GM04503 (cell line): ENCODE measurements around the gene MAGED1.

Experiments
- DNase-seq: peaks from one replicate; pipeline ENCODE4 v3.0.0-alpha.2; 2012; ENCODE audit warnings: low read depth

The MAGED1 gene, protein sequence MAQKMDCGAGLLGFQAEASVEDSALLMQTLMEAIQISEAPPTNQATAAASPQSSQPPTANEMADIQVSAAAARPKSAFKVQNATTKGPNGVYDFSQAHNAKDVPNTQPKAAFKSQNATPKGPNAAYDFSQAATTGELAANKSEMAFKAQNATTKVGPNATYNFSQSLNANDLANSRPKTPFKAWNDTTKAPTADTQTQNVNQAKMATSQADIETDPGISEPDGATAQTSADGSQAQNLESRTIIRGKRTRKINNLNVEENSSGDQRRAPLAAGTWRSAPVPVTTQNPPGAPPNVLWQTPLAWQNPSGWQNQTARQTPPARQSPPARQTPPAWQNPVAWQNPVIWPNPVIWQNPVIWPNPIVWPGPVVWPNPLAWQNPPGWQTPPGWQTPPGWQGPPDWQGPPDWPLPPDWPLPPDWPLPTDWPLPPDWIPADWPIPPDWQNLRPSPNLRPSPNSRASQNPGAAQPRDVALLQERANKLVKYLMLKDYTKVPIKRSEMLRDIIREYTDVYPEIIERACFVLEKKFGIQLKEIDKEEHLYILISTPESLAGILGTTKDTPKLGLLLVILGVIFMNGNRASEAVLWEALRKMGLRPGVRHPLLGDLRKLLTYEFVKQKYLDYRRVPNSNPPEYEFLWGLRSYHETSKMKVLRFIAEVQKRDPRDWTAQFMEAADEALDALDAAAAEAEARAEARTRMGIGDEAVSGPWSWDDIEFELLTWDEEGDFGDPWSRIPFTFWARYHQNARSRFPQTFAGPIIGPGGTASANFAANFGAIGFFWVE

GRCh38 chrX:51892921-51893745, at the start of gene MAGED1:
MAGED1 (plus strand) TSS chrX:51893623; CDS start chrX:51894305, 682 bp downstream.
- peak; percentile 47 for DNase-seq

GRCh38 chrX:51847463-51847862, 46.0 kb upstream of the MAGED1 start:
- no peak for DNase-seq

GRCh38 chrX:51851507-51852085, 41.8 kb upstream of the MAGED1 start:
- no peak for DNase-seq

DNA sequence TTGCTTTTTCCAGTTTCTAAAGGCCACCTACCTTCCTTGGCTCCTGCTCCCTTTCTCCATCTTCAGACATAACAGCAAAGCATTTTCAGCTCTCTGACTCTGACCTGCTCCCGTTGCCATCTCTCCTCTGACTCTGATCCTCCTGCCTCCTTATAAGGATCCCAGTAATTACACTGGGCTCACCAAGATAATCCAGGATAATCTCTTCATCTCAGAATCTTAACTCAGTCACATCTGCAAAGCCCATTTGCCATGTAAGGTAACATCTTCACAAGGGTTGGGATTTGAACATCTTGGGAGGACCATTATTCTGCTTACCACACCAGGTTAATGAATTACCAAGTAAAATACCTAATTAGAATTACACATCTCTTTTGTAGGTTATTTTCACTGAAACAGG, 41.3 kb upstream of the MAGED1 start:
- no peak for DNase-seq

DNA sequence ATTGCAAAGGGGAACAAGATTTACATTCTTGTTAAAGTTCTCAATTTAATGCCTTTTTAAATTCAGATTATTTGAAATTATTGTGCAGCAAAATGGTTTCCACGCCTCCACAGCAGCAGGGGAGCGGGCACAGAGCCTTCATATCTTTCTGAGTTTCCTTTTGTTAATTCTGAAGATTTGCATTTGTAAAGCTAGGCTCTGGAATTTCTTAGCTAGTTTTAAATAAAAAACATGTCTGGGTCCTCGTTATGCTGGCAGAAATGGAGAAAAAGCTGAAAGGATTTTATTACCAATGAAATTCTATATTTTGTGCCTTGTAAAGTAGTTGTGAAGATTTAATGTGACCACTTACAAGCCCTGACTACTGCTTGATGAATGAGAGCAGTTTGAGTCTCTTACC, 40.8 kb upstream of the MAGED1 start:
- DNase-seq = no peak

GRCh38 chrX:51853251-51853650, 40.2 kb upstream of the MAGED1 start:
- DNase-seq = no peak

- no peak for DNase-seq
Measured at GRCh38 chrX:51855698-51856097, 37.7 kb upstream of the MAGED1 start.

DNA sequence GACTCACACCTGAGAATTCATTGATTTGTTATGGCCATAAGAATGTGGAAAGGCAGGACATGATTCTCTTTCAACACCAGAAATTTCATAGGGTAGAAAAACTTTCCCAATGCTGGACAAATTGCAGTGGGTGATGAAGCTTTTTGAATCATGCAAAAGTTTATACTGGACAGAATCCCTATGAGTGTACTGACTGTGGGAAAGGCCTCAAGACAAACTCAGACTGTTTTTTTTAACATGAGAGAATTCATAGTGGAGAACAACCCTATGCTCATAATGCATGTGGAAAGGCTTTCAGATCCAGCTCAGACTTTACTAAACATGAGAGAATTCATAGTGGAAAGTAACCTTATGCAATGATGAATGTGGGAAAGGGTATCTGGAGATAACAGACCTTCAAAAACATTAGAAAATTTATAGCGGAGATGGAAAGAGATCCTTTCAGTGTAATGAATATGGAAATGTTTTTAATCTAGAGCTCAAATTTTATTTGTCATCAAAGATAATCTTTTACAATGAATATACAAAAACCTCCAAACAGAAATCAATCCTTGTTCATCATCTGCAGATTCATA, 36.2 kb upstream of the MAGED1 start:
- no peak for DNase-seq

- no peak for DNase-seq
Measured at GRCh38 chrX:51860679-51861078, 32.7 kb upstream of the MAGED1 start.

DNA sequence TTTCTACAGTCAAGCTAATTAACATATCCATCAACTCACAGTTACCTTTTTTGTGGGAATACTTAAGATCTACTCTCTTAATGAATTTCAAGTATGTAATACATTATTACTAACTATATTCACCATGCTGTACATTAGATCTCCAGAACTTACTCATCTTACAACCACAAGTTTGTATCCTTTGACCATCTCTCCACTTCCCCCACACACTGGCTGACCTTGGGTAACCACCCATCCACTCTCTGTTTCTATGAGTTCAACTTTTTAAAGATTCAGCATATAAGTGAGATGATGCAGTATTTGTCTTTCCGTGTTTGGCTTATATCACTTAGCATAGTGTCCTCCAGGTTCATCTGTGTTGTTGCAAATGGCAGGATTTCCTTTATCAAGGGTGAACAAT, 30.5 kb upstream of the MAGED1 start:
- DNase-seq = no peak

DNA sequence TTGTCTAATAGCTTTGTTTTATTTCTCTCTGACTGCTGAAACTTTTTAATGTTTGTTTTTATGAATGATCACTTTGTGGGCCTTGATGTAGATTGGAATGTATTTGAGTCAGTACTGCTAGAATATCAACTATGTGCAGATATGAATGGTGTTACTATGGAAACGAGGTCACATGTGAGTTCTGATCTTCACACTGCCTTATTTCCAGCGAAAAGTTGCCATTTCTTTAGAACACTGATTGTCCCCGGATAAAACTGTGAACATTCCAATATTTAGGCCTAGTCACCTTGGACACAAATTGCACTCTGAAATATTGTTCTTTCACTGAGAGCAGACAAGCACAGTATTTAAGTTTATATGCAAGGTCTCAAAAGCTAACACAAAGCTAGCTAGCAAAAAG, 27.2 kb upstream of the MAGED1 start:
- DNase-seq = no peak

DNA sequence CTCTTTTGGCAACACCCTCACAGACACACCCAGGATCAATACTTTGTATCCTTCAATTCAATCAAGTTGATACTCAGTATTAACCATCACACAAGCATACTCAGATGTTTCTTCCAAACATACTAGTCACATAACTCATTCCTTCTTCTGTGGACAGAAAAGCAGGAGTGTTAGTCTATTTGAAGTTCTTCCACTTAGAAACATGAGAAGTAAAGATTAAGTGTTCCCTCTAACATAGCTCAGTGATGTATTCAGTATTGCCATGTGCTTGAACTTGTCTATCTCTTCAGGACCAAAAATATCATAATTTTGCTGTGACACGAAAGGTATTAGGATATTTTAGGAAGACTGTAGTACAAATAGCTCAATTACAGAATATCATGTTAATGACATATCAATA, 25.8 kb upstream of the MAGED1 start:
- DNase-seq = no peak

GRCh38 chrX:51870354-51870753, 23.1 kb upstream of the MAGED1 start:
- DNase-seq = no peak

- no peak for DNase-seq
Measured at GRCh38 chrX:51874123-51874522, 19.3 kb upstream of the MAGED1 start.

DNA sequence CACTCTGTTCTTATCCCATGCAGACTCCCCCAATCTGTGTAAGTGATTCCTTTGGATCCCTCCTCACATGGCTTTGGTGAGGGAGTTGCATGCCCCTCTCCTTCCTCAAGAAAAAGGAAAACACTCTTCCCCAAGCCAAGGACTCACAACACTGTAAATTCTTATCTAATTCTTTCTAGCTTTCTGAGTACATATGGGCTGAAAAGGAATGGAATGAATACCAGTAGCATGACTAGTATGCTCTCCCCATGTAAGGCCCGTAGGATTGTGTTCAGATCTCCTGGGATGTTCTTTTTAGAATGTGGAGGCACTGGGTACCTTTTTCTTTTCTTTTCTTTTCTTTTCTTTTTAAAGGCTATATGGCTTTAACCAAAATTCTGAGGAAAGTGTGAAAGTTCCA, 17.0 kb upstream of the MAGED1 start:
- DNase-seq = peak; percentile 27

- DNase-seq = no peak
Measured at GRCh38 chrX:51878056-51878455, 15.4 kb upstream of the MAGED1 start.

GRCh38 chrX:51889851-51890250, 3.6 kb upstream of the MAGED1 start:
- DNase-seq = no peak

- DNase-seq = no peak
Measured at GRCh38 chrX:51891245-51891644, 2.2 kb upstream of the MAGED1 start.

DNA sequence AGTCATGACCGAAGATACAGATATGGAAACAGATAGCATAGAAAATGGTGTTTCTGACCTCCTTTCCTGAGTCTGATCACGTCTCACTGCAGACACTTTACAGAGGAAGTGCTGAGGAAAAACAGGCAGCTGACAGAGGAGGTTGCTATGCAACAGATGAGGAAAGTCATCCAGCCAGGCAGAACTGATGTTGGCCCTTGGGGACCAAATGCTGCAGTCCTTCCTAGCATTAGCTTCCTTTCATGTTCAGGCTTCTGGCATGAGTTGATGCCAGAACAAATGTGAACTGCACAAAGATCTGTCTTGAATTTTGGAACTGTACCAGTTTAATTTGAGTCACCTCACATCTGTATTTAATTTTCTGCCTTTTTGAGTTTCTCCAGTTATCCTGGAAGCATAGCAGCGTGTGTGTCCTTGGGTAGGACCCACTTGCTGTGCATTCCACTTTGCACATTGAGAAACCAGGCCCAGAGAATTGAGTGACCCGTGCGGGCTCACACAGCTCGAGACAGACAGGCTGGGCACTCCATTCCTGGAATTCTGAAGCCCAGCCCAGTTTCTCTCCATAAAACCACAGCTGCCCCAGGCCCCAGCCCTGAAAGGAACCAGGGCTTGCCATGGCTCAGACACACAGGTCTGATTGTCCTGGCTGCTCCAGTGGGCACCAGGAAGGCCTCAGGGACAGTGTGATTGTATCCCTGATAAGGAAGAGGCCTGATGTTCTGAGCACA, 1.4 kb upstream of the MAGED1 start:
- DNase-seq = peak; percentile 84

DNA sequence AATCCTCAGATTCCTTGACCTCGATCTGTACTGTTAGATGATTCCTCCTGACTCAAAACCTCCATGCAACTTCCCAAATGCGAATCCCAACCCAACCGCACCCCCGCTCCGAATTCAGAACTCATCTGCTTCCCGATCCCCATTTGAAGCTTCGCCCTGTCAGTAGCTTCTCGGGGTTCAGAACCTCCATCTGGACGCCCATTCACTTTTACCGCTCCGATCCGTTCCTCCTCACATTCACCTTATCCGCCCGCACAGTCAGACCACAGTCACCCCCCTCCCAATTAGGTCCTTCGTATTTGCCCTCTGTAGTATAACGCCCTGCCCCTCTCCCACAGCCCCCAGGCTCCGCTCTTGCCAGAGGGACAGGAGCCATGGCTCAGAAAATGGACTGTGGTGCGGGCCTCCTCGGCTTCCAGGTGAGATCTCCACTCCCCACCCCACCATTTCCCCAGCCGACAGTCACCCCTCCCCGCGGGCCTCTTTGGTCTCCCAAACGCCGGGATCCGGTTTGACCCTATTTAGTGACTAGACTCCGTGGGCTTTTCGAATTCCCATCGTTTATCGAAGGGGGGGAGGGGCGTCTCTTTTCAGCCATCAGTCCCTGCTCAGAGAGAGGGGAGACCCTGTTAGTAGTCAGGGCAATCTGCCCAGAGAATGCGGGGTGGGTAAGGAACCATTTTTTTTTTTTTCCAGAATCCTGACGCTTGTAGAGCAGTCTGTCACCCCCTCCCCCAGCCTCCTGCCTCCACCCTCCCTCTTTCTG, 691 bp downstream of the MAGED1 start:
- DNase-seq = no peak
